ENCODE measurements around the gene OBSCN.
"Not testable (repeated sequence)": the region's sequence is repeated elsewhere in the genome, so short reads cannot be mapped to it uniquely, and the experiment has no call there.

The OBSCN gene

DNA sequence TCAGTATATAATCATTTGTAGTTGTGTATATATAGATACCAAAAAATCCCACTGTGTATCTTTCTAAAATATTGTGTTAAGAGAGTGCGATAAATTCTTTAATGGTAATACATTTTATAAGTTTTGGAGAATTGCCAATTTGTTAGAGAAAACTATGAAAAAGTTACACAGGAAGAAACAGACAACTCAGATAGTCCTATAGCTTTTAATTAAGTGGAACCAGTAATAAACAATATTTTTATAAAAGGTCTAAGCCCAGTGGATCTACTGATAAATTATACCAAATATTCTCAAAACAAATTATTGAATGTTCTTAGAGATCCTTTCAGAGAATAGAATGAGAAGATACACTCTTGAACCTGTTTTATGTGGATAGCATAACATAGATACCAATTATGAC lies 50.6 kb downstream of the OBSCN start:
- DNase-seq (ENCODE audit: low read depth in 3 of 3): no peak

DNA sequence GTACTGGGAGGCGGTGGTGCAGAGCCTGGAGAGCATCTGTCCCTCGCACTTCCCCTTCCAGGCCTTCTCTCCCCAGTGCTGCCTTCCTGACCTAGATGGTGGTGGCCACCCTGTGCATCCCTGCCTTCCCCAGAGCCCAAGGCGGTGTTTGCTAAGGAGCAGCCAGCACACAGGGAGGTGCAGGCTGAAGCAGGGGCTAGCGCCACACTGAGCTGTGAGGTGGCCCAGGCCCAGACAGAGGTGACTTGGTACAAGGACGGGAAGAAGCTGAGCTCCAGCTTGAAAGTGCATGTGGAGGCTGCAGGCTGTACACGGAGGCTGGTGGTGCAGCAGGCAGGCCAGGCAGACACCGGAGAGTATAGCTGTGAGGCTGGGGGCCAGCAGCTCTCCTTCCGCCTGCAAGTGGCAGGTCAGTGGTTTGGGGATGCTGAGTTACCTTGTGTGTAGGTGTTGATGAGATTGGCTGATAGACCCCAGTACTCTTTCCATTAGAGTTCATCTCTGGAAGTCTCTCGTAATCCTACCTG lies 51.6 kb downstream of the OBSCN start:
- DNase-seq (ENCODE audit: low read depth in 3 of 3): no peak

DNA sequence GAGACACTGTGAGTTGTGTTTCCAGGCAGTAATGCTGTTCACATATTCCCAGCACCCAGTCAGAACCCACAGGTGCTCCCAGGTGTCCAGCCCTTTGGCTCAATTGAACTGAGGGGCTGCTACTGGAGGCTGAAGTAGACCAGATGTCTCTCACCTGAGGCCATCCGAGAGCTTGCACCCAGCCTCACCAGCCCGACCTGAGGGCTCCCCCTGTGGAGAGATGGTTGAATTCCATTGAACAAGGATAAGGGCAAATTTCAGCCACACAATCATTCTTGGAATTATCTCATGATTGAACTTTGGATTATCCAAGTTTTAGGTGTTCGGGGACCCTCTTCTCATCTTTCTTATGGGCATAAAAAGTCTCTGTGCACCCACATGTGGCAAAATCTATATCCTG lies 52.1 kb downstream of the OBSCN start:
- DNase-seq (ENCODE audit: low read depth in 3 of 3): no peak

DNA sequence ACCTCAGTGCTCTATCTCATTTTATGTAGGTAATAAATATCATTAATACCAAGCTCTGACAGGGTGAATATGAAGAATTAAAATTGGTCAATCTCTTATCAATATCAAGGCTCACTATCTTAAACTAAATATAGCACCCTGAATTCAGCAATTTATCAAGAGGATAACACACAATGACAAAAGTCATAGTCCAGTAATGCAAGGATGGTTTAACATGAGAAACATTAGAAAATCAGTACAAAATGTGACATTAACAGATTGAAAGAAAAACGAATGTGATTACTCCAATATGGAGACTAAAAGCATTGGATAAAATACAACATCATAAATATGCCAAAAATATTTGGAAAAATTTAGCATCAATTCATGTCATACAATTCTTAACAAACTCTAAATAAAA lies 53.9 kb downstream of the OBSCN start:
- DNase-seq (ENCODE audit: low read depth in 3 of 3): no peak

DNA sequence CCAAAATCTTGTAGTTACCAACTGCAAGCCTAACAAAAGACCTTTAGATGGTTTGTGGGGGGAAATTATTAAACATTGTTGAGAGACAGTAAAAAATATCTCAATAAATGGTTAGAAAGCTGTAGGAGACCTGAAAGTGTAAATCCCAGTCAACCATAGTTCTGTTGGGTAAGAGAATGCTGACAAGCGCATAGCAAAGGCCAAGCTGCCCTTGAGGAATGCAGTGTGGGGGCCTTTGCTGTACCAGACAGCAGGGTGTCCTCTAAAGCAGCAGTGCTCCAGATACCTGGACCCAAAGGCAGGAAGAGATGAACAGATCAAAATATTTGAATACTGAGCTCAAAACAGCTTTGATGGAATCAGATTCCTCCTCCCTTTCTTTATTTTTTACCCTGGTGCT lies 54.6 kb downstream of the OBSCN start:
- DNase-seq (ENCODE audit: low read depth in 3 of 3): no peak

DNA sequence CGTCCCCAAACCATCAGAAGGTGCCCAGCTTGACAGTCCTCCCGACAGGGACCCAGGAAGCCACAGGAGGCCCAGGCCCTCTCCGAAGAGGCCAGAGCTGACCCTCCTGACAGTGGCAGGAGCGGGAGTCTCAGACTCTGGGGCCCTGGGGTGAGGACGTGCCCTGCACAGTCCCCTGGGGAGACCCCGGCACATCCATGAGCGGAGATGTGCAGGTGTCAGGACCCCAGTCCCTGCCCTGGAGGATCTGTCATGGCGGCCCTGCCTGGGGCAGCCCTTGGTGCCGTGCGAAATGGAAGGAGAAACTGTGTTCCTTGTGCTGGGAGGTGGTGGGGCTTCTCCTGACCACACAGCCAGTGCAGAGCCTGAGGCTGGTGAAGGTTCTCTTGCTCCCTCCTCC lies 55.8 kb downstream of the OBSCN start:
- no peak for DNase-seq (ENCODE audit: low read depth in 3 of 3)

DNA sequence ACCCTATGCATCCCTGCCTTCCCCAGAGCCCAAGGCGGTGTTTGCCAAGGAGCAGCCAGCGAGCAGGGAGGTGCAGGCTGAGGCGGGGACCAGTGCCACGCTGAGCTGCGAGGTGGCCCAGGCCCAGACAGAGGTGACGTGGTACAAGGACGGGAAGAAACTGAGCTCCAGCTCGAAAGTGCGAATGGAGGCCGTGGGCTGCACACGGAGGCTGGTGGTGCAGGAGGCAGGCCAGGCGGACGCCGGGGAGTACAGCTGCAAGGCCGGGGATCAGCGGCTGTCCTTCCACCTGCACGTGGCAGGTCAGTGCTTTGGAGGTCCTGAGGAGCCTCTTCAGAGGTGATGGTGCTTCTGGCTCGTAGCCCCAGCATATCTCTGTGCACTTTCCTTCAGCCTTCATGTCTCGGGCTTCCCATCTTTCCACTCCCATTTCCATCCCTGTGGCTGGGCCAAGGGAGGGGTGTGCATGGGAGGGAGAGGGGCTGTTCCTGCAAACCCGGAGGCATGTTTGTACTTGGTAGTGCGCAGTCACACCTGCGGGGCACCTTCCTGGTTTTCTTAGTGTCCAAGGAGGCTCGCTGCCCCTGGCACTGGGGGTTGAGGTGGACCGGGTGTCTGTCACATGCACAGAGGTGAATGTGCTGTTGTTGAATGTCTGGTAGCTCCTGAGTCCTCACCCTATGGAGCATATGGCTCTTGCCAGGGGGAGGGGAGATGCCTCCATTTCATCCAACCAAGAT lies 56.4 kb downstream of the OBSCN start:
- no peak for DNase-seq (ENCODE audit: low read depth in 3 of 3)

DNA sequence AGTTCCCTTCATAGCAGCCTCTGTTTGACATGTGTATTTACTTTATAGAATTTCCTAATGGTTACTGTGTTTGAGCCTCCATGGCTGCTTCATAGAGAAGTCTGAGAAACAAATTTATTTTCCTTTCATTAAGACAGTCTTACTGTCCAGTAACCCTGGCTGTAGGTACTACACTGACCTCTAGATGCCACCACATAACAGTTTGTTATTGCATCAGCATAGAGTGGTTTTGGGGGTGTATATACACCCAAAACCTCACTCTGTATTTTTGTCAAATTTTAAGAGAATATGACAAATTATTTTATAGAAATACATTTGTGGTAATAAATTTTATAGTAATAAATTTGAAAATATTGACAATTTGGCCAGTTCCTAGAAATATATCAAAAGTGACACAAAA lies 57.3 kb downstream of the OBSCN start:
- DNase-seq (ENCODE audit: low read depth in 3 of 3): no peak

DNA sequence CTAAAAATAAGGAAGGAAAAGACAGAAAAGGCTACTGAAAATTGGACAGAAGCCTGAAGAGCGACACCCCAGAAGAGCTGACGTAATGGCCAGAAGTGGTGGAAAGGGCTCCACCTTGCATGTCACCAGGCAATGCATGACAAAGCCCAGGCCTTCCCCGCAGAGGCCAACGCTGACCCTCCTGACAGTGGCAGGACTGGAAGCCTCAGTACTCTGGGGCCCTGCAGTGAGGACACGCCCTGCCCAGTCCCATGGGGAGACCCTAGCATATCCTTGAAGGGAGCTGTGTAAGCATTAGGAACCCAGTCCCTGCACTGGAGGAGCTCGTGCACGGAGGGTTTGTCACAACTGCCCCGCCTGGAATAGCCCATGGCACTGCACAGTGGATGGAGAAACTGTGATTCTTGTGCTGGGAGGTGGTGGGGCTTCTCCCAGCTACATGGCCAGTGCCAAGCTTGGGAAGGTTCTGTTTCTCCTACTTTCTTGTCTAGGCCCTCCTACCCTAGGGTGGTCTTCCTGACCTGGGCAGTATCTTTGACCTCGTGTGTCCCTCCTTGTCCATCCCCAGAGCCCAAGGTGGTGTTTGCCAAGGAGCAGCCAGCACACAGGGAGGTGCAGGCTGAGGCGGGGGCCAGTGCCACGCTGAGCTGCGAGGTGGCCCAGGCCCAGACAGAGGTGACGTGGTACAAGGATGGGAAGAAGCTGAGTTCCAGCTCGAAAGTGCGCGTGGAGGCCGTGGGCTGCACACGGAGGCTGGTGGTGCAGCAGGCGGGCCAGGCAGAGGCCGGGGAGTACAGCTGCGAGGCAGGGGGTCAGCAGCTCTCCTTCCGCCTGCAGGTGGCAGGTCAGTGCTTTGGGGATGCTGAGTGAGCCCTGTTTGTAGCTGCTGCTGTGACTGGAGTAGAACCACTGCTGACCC lies 60.4 kb downstream of the OBSCN start:
- DNase-seq (ENCODE audit: low read depth in 3 of 3): no peak

DNA sequence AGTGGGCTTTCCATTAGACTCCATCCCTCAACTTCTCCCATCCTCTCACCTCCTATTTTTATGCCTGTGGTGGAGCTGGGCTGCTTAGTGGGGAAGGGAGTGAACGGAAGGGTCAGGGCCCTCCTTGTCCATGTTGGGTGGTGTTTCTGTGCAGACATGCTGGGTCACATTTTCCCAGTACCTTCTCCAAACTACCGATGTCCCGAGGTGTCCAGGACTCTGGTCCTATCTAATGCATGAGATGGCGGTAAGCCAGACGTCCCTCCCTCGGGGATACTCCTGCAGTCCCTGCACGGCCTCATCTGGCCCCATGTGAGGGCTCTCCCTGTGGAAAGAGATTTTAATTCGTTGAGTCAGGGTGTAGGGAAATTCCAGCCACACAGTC lies 61.0 kb downstream of the OBSCN start:
- DNase-seq (ENCODE audit: low read depth in 3 of 3): no peak

DNA sequence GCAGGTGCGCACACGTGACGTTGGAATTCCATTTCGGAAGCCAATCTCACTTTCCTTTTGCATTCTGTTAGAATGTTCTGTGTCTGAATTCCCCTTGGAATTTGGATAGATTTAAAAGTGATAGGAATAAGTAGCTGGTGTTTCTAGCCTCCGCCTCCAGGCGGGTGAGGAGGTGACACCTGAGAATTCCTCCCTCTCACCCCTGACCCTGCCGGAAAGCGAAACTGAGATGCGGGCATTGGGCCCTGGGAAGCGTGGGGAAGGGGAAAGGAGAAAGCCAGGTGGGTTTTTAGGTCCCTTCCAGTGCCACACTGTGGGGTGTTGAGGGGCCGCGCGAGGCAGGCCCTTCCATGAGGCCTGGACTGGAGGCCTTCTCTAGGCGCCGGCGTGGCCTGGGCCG lies 61.6 kb downstream of the OBSCN start:
- DNase-seq (ENCODE audit: low read depth in 3 of 3): not testable (repeated sequence)

DNA sequence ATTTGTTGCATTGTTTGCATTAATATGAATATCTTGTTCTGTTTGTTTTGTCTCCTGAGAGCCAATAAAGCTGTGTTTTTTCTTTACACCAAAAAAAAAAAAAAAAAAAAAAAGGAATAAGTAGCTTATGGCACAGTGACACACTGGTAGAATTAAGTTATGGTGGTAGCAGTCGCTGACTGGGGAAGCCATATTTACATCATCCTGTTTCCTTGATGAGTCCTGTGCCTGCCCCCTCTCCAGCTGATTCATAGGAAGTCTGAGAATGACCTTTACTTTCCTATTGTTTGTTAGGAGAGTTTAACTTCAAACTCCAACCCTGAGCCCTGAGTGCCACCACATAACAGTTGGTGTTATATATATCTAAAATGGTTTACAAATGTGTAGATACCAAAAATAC lies 62.2 kb downstream of the OBSCN start:
- DNase-seq (ENCODE audit: low read depth in 3 of 3): no peak

DNA sequence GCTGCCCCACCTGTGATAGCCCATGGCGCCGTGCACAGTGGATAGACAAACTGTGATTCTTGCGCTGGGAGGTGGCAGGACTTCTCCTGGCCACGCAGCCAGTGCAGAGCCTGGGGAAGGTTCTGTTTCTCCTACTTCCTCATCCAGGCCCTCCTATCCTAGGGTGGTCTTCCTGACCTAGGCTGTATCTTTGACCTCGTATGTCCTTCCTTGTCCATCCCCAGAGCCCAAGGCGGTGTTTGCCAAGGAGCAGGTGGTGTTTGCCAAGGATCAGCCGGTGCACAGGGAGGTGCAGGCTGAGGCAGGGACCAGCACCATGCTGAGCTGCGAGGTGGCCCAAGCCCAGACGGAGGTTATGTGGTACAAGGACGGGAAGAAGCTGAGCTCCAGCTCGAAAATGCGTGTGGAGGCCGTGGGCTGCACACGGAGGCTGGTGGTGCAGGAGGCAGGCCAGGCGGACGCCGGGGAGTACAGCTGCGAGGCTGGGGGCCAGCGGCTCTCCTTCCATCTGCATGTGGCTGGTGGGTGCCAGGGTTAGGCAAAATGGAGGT lies 63.9 kb downstream of the OBSCN start:
- DNase-seq (ENCODE audit: low read depth in 3 of 3): no peak

DNA sequence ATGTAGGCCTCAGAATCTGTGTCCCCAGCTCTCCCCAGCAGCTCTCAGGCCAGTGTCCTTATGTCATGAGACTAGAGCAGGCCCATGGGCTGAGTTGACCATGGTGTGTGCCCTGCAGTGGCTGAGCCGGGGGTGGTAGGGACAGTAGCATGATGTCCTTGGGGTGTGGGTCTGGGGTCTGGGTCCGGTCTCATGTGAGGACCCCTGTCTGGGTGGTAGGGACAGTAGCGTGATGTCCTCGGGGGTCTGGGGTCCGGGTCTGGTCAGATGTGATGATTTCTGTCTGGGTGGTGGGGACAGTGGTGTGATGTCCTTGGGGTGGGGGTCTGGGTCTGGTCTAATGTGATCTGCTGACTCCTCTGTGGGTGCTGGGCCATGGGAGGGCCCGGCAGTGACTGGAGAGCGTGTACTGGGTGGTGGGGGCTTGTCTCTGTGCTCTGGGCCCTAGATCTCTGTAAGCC lies 64.5 kb downstream of the OBSCN start:
- no peak for DNase-seq (ENCODE audit: low read depth in 3 of 3)

DNA sequence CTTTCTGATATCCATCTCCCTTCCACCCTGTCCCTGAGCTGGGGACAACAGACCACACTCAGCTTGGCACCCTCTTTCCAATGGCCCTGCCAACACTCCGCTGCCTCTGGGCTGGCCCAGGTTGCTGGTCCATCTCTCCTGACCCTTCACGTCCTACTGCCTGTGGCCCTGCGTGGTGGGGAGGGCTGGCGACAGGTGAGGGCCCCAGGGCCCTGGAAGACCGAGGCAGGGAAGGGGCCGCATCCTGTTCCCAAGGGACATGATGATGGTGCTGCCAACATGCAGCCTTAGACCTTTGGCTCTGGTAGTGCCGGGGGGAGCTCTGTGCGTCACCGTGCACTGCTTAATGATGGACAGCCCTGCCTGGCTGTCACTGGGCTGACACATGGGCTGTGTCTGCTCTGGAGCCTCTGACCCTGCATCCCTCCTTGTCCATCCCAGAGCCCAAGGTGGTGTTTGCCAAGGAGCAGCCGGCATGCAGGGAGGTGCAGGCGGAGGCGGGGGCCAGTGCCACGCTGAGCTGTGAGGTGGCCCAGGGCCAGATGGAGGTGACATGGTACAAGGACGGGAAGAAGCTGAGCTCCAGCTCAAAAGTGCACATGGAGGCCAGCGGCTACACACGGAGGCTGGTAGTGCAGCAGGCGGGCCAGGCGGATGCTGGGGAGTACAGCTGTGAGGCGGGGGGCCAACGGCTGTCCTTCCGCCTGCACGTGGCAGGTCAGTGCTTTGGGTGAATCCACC lies 65.2 kb downstream of the OBSCN start:
- no peak for DNase-seq (ENCODE audit: low read depth in 3 of 3)

DNA sequence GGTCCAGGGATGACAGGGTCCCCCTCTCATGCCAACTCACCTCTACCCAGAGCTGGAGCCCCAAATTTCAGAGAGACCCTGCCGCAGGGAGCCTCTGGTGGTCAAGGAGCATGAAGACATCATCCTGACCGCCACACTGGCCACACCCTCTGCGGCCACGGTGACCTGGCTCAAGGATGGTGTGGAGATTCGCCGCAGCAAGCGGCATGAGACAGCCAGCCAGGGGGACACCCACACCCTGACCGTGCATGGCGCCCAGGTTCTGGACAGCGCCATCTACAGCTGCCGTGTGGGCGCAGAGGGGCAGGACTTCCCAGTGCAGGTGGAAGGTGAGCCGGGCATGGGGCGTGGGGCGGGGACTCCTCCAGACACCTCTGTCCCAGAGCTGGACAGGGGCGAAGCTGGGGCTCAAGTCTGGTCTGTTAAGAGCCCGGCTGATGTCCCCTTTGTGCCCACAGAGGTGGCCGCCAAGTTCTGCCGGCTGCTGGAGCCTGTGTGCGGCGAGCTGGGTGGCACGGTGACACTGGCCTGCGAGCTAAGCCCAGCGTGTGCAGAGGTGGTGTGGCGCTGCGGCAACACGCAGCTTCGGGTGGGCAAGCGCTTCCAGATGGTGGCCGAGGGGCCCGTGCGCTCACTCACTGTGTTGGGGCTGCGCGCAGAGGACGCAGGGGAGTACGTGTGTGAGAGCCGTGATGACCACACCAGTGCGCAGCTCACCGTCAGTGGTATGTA lies 66.0 kb downstream of the OBSCN start:
- DNase-seq (ENCODE audit: low read depth in 3 of 3): no peak

DNA sequence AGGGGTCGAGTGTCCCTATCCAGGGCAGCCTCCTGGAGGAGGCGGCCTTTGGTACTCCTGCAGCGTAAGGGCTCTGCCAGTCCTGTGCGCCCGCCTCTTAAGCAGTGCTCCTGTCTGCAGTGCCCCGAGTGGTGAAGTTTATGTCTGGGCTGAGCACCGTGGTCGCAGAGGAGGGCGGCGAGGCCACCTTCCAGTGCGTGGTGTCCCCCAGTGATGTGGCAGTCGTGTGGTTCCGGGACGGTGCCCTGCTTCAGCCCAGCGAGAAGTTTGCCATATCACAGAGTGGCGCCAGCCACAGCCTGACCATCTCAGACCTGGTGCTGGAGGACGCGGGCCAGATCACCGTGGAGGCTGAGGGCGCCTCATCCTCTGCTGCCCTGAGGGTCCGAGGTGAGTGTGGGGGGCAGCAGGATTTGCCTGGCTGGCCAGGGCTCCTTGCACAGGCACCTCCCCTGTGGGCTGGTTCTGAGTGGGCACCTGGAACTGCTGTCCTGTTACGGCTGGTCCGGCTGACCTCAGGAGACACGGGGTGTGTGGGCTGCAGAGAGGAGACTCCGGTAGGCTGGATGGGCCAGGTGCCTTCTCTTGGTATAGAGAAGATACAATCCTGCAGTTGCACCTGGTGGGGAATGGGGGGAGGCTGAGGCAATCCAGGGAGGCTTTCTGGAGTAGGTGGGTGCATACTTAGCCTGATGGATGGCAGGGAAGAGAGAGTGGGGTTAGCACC lies 66.8 kb downstream of the OBSCN start:
- no peak for DNase-seq (ENCODE audit: low read depth in 3 of 3)

DNA sequence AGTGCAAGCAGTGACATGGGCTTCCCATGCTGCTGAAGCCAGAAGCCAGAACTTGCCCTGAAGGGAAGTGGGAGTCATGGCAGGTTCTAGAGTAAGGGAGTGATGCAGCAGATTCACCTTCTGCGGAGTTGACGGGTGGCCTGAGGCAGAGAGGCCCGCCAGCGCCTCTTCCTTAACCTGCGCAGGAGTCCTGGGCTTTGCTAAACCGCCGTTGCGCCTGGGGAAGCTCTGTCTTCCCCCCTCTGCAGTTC lies 67.3 kb downstream of the OBSCN start:
- DNase-seq (ENCODE audit: low read depth in 3 of 3): no peak

DNA sequence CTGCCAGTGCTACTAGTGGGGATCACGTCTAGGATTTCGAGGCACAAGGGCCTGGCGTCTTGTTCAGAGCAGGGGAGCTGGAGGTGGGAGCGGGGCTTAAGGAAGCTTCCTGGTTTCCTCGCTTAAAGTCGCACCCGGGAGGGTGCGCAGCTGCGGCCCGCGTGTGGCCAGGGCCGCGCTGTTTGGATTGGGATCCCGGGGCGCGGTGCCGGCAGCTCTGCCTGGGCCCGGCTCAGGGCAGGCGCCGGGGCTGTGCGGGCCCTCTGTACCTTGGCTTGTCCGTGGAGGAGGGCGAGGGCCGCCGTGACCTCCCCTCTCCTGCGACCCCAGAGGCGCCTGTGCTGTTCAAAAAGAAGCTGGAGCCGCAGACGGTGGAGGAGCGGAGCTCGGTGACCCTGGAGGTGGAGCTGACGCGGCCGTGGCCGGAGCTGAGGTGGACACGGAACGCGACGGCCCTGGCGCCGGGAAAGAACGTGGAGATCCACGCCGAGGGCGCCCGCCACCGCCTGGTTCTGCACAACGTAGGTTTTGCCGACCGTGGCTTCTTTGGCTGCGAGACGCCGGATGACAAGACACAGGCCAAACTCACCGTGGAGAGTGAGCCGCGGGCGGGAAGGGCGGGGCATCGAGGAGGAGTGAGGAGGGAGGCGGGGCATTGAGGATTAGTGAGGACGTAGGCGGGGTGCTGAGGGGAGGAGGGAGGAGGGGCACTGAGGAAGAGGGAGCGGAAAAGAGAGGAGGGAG lies 67.8 kb downstream of the OBSCN start:
- DNase-seq (ENCODE audit: low read depth in 3 of 3): peak; percentile 80 to 90 (median 89)
